GM21381 (cell line): ENCODE data around the gene GPC3.

Source experiments
- ATAC-seq: cut with Tn5 transposase; IDR thresholded peaks from one replicate; pipeline ENCODE4 v1.9.1; 2021; ENCODE audit warnings: mild to moderate bottlenecking, moderate library complexity; ENCODE audit not compliant: unreplicated experiment

The GPC3 gene

GRCh38 chrX:133971586-133971985, 13.8 kb downstream of the GPC3 start:
- no peak for ATAC-seq

DNA sequence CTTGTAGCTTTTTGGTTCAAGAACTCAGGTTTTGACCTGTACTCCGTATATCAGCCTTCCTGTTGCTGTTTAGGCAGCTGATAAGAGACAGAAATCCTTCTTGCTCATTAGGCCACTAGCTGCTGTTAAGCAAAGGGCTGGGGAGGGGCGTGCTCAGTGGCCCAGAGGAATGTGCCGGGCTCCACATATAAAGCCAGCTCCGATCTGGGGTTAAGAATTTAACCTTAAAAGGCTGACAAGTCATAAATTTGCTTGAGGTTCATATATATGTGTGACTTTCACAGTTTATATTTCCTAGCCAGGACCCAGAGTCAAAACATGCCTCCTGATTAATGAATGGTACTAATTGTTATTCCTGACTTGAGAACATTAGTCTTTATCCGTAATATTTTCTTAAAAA, 15.3 kb downstream of the GPC3 start:
- ATAC-seq, result no peak

GRCh38 chrX:133969191-133969590, 16.2 kb downstream of the GPC3 start:
- ATAC-seq, result no peak

- no peak for ATAC-seq
Observed at GRCh38 chrX:133968109-133968508, 17.3 kb downstream of the GPC3 start.

DNA sequence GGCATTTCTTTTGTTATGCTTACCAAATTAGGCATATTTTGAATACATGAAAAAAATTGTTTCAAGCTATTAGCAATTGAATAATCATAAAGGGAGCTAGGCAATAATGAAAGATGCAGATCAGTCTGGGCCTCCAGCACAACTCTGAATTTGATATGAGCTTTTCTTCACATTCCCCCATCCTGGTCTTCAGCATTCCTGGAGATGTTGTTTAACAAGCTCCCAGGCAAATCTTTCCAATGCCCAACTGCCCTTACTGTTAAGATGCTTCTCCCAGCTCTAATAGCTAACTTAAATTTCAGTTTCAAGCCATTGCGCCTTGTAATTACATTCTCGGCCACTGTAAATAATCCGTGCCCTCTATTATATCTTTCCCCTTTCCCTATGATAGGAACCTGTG, 19.2 kb downstream of the GPC3 start:
- ATAC-seq, result no peak

DNA sequence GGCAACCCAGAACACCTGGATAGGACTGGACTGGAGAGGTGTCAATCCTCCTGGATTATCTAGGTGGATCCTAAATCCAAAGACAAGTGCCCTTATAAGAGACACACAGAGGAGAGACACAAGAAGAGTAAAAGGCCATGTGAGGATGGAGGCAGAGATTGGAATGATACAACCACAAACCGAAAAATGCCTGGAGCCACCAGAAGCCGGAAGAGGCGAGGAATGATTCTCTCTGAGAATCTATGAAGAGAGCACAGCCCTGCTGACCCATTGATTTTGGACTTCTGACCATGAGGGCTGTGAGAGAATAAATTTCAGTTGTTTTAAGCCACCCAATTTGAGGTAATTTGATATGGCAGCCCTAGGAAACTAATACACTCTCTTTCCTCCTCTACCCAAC, 20.1 kb downstream of the GPC3 start:
- ATAC-seq, result no peak

- ATAC-seq, result no peak
Observed at GRCh38 chrX:133961046-133961445, 24.3 kb downstream of the GPC3 start.

GRCh38 chrX:133959972-133960371, 25.4 kb downstream of the GPC3 start:
- no peak for ATAC-seq

GRCh38 chrX:133958997-133959688, 26.3 kb downstream of the GPC3 start:
- no peak for ATAC-seq

DNA sequence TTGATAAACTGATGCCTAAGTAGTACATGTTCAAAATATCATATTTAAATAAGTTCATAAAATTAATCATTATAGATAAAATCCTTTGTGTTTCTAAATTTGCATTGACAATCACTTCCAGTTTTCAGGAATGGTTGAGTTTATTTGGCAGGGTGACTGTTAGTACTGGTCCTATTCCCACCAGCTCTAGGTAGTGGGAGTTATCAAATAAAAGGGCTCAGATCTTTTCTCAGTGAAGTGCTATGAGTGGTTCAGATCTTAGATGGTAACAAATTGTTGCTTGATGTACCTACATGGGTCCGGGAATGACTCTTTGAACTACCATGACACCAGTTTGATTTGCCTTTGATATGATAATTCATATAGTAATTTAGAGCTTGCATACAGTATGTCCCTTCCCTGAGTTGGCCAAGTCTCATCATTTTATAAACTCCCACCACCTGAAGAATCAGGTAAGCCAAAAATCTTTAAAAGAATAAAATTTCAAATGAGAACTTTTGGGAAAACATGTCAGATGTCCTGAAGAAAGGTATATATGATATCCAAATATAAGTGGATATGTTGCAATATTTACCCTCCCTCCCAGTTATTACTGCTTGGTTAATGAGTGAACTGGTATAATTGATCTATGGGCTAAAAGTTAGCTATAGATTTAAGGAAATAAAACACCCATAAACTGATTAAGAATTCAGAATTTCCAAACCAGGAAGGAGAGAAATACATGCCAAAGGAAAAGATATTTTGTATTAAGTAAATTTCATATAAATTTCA, 28.6 kb downstream of the GPC3 start:
- ATAC-seq, result no peak

DNA sequence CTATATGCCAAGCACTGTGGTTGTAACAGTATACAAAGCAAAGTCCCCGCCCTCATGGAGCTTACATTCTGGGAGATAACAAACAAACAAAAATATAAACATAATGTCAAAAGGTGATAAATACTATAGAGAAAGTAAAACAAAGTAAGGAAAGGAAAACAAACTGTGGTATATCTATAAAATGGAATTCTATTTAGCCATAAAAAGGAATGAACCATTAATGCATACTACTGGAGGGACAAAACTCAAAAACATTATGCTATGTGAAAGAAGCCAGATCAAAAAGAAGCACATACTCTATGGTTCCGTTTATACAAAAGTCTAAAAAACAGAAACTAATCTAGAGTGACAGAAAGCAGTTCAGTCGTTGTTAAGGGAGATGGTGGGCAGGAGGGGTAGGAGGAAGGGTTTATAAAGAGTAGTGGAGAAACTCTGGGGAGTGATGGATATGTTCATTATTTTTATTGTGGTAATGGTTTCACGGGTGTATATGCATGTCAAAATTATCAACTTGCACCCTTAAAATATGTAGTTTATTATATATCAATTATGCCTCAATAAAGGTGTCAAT, 31.5 kb downstream of the GPC3 start:
- no peak for ATAC-seq

GRCh38 chrX:133953078-133953477, 32.3 kb downstream of the GPC3 start:
- ATAC-seq, result no peak

DNA sequence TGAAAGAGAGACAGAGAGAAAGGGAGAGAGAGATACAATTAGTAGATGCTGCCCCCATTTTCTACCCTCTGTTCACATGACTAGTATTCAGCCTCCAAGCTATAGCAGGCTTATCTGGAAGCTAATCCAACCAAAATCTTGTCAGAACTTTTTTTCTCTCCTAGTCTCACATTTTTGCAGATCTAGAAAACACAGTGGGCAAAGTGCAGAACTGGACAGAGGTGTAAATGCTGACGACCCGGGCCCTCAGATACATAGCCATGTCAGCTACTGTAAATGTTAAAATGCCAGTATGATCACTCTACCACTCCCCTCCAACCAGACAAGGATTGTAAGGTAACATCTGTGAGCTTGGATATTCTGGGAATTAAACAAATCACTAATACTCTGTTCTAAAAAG, 34.3 kb downstream of the GPC3 start:
- ATAC-seq, result no peak

DNA sequence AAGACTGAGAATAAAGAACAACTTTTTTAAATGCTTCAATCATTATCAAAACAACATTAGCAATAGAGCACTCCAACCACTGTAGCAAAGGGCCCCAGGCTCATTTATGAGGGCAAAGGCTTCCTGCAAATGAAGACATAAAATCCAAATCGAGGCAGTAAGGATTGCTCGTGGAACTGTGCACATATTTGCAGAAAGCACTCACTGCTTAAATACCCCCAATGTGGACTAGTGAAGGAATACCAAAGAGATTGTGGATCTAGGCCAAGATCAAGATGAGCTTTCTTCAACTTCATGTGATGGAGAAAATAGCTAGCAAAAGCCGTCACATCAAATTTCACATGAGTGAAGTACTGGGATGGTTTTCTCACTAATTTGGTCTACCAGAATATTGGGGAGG, 35.2 kb downstream of the GPC3 start:
- ATAC-seq, result no peak

GRCh38 chrX:133948895-133949294, 36.5 kb downstream of the GPC3 start:
- no peak for ATAC-seq

DNA sequence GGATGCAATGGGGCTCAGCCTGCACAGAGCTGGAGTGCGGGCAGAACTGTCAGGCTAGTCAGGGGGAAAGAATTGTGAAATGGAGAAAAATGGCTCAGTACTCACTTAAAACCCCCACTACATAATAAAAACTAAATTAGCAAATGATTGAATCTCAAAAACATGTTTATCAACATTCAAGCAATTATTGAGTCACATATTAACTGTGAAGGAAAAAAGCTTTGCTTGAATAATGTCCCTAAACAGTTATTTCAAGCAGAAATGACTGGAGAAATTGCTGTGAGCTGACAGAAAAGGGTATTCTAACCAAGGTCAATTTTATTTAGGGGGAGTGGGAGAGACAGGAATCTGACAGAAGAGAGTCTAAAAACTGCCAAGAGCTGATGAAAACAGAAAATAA, 37.4 kb downstream of the GPC3 start:
- no peak for ATAC-seq

DNA sequence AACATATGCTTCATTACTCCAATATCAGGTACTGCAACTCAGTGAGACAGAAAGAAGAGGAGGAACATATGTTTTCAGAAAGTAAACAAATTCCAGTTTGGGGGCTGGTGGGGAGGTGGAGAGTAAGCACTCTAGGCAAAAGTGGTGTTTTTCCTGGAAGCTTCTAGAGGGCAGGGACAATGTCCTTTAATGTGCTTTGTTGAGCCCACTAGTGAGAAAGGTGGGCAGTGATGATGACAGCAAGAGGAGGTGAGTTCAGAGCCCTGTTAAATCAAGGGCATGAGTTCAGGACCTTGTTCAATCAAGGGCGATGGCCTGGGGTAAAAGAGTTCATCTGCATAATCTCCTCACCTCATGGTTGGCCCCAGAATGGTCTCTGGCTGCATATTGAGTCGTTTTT, 38.4 kb downstream of the GPC3 start:
- ATAC-seq, result no peak

DNA sequence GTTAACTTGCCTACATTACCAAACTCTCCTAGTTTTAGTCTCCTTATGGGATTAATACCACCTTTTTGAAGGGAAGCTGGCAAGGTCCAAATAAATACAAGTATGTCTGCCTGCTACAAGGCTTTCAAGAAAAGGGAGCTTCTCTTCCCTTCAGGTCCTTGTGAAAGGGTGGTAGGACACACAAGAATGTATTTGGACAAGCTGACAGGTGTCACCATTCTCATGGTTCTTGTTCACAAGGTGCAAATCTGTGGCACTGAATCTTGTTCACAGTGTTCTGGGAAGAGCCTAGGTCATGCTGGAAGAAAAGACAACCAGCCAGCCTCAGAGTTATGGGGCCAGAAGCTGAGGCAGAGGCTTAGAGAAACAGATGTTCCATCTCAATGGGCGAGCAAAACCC, 41.9 kb downstream of the GPC3 start:
- no peak for ATAC-seq

DNA sequence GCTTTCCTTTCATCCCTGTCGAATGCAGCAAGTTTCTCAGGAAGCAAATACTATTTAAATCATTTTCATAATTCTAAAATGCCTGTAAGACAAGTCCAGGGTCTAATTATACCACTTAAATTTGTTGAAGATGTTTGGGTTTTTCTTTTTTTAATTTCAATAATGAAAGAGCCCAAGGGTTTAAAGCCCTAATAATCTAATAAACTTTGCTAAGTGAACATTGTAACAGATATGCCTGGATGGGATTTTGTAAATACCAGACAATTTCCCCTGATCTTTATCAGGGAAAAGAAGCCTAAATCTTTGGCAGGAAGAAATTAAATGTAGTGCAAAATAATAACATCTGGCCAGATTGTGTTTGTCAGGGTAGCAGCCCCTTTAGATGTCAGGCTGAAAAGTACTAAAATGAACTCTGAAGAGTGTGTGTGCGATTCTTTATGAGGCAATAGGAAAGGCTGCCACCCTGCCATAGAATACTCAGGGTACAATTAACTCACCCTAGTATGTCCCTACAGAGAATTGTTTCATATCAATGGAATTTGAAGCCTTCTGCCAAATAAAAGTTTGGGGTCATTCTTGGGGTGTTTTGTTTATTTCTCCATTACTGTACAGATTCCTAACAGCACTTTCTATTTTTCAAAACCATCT, 45.6 kb downstream of the GPC3 start:
- ATAC-seq, result no peak

GRCh38 chrX:133938530-133938929, 46.9 kb downstream of the GPC3 start:
- no peak for ATAC-seq

GRCh38 chrX:133937022-133937421, 48.4 kb downstream of the GPC3 start:
- ATAC-seq, result no peak

DNA sequence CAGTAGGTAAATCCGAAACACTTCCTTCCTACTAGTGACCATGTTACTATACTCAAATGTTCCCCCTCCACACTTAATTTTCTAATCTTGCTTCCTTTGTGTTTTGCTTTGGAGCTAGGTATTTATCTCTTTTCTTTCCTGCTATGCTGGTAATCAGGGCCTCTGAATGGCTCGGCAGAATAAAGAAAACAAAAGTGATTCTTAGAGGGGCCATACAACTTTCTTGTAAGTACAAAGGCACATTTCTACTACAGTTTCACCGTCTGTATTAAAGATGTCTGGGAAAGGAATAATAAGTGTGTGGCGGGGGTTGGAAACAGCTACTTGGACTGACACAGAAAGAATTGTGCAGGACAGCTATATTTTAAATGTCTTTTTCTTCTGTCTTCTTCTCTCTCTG, 50.3 kb downstream of the GPC3 start:
- no peak for ATAC-seq
